ENCODE data around the gene GRAP2. TPM values are rescaled to one million over a fixed set of nuclear protein-coding genes. Genes with fewer than 3 reads are reported as not detected.

GRAP2 gene
- total and polyA plus RNA-seq, 10 of the 15 experiments (the other 5 are each of a cell fraction or from before 2014, with no cell fraction given): 3.3 to 79.1 (median 59.6) TPM

- TF ChIP-seq WRNIP1 (IDR thresholded peaks at IDR 0.05; ENCODE audit: borderline replicate concordance, low read depth, low read length) (no peak), BCL11A (IDR thresholded peaks at IDR 0.05; ENCODE audit: low read depth, low read length) (0 out of 2 replicates have a peak, but pooled peaks have one; percentile 58), POLR2AphosphoS2 (IDR thresholded peaks at IDR 0.05; ENCODE audit: low read depth, low read length) (no peak), CBX3 (IDR thresholded peaks at IDR 0.05; ENCODE audit: borderline replicate concordance, low read depth) (no peak), RBBP5 (conservative IDR thresholded peaks at IDR 0.05) (no peak), ZSCAN29 (IDR thresholded peaks at IDR 0.05) (no peak), CTCF (IDR thresholded peaks at IDR 0.05 in 2 of 3, conservative IDR thresholded peaks at IDR 0.05 in 1 of 3; ENCODE audit: control insufficient read depth in 2 of 3, extremely low read depth in 1 of 3, insufficient read depth in 1 of 3, low read depth in 3 of 3, low read length in 3 of 3) (no peak), ZBTB11 (CRISPR knock-in tag; IDR thresholded peaks at IDR 0.05) (no peak), ZNF24 (IDR thresholded peaks at IDR 0.05) (peak; percentile 56; the same call in 1 of the 2 replicates), SMAD1 (IDR thresholded peaks at IDR 0.05; ENCODE audit: low read depth, partially characterized antibody) (peak; percentile 32), YY1 (IDR thresholded peaks at IDR 0.05; ENCODE audit: low read depth, low read length) (peak; percentile 42; the same call in 1 of the 2 replicates), EGR1 (IDR thresholded peaks at IDR 0.05; ENCODE audit: borderline replicate concordance in 1 of 2, low read depth in 2 of 2, low read length in 2 of 2) (no peak), GATAD2B (conservative IDR thresholded peaks at IDR 0.05; ENCODE audit: low read depth) (no peak), SP1 (IDR thresholded peaks at IDR 0.05; ENCODE audit: low read depth, low read length) (peak; percentile 10), RUNX3 (IDR thresholded peaks at IDR 0.05; ENCODE audit: low read length) (peak; percentile 98), E2F4 (IDR thresholded peaks at IDR 0.05; ENCODE audit: low read depth, low read length) (no peak), CEBPZ (IDR thresholded peaks at IDR 0.05; ENCODE audit: low read depth, low read length) (no peak), MXI1 (IDR thresholded peaks at IDR 0.05; ENCODE audit: low read depth, low read length) (no peak), ZBED1 (IDR thresholded peaks at IDR 0.05; ENCODE audit: borderline replicate concordance) (peak; percentile 38; the same call in 1 of the 2 replicates)
Observed at GRCh38 chr22:39900306-39901227, at the start of gene GRAP2 (continued).
